ENCODE results near the gene SRPK2.
"Not testable (repeated sequence)": the region's sequence is repeated elsewhere in the genome, so short reads cannot be mapped to it uniquely, and the experiment has no call there.

- not testable (repeated sequence) for TF ChIP-seq JUND (IDR thresholded peaks at IDR 0.05); CTCF (IDR thresholded peaks at IDR 0.05; ENCODE audit: low read depth, low read length, missing input control); SP1 (IDR thresholded peaks at IDR 0.05); RAD21 (IDR thresholded peaks at IDR 0.05); MAX (IDR thresholded peaks at IDR 0.05); ATF3 (IDR thresholded peaks at IDR 0.05); NR2F2 (IDR thresholded peaks at IDR 0.05); GABPA (IDR thresholded peaks at IDR 0.05 in 1 of 2, conservative IDR thresholded peaks at IDR 0.05 in 1 of 2)
Observed at GRCh38 chr7:105232829-105233291, 155.9 kb downstream of the SRPK2 start.
